ENCODE results near the gene KLHL29.

The KLHL29 gene

GRCh38 chr2:23536326-23536725 is 151.3 kb downstream of the KLHL29 start:
- DNase-seq: no peak

- DNase-seq: no peak
Measured at GRCh38 chr2:23537991-23538390, 153.0 kb downstream of the KLHL29 start.

- DNase-seq: no peak
Measured at GRCh38 chr2:23538566-23538965, 153.6 kb downstream of the KLHL29 start.

GRCh38 chr2:23540804-23541360 is 155.9 kb downstream of the KLHL29 start:
- no peak for DNase-seq

- DNase-seq: no peak
Measured at GRCh38 chr2:23541503-23542229, 156.7 kb downstream of the KLHL29 start.

- DNase-seq: no peak
Measured at GRCh38 chr2:23542230-23542789, 157.3 kb downstream of the KLHL29 start.

- DNase-seq: no peak
Measured at GRCh38 chr2:23543302-23543701, 158.3 kb downstream of the KLHL29 start.

- DNase-seq: no peak
Measured at GRCh38 chr2:23543728-23544127, 158.7 kb downstream of the KLHL29 start.

GRCh38 chr2:23544589-23545295 is 159.8 kb downstream of the KLHL29 start:
- DNase-seq: no peak

GRCh38 chr2:23545396-23545795 is 160.4 kb downstream of the KLHL29 start:
- no peak for DNase-seq

- DNase-seq: no peak
Measured at GRCh38 chr2:23545811-23546210, 160.8 kb downstream of the KLHL29 start.

GRCh38 chr2:23546913-23547312 is 161.9 kb downstream of the KLHL29 start:
- DNase-seq: no peak

GRCh38 chr2:23547725-23548124 is 162.7 kb downstream of the KLHL29 start:
- DNase-seq: no peak

GRCh38 chr2:23548143-23548769 is 163.3 kb downstream of the KLHL29 start:
- DNase-seq: no peak

GRCh38 chr2:23549051-23549450 is 164.1 kb downstream of the KLHL29 start:
- DNase-seq: no peak

GRCh38 chr2:23549821-23550530 is 165.0 kb downstream of the KLHL29 start:
- DNase-seq: no peak

- DNase-seq: no peak
Measured at GRCh38 chr2:23550553-23550952, 165.6 kb downstream of the KLHL29 start.

- DNase-seq: no peak
Measured at GRCh38 chr2:23551875-23552274, 166.9 kb downstream of the KLHL29 start.

GRCh38 chr2:23553561-23553960 is 168.6 kb downstream of the KLHL29 start:
- no peak for DNase-seq

- no peak for DNase-seq
Measured at GRCh38 chr2:23554054-23554697, 169.2 kb downstream of the KLHL29 start.

GRCh38 chr2:23555944-23556343 is 171.0 kb downstream of the KLHL29 start:
- DNase-seq: no peak

- no peak for DNase-seq
Measured at GRCh38 chr2:23556929-23557328, 171.9 kb downstream of the KLHL29 start.
